GM23338 (cell line): ENCODE measurements around the gene IQCK. TPM values are rescaled to one million over a fixed set of nuclear protein-coding genes. Genes with fewer than 3 reads are reported as not detected.

ENCODE experiments used
- ATAC-seq: fragments of 200-7000 bp; cut with Tn5 transposase; 3 replicates; pipeline ENCODE4 v1.9.1; 2020
- DNase-seq: peaks from one replicate; pipeline ENCODE4 v3.0.0-alpha.2; 2015; ENCODE audit warnings: low spot score
- H2AFZ ChIP-seq: fragments of 200-600 bp; sonication (generic); 2 replicates; pipeline ENCODE4 v1.8.0; 2016; ENCODE audit warnings: antibody characterized with exemption, mild to moderate bottlenecking, moderate library complexity
- H3F3A ChIP-seq: fragments of 200-600 bp; sonication (generic); replicated peaks from 2 replicates; pipeline ENCODE4 v1.8.0; 2017; ENCODE audit warnings: antibody characterized with exemption, mixed run types, low read depth
- H3K27ac ChIP-seq: fragments of 200-600 bp; sonication (generic); 2 replicates; pipeline ENCODE4 v1.6.1; 2016; ENCODE audit warnings: low read depth
- H3K27me3 ChIP-seq: fragments of 200-600 bp; sonication (generic); 2 replicates; pipeline ENCODE4 v1.8.0; 2016; ENCODE audit warnings: mild to moderate bottlenecking, mixed run types, moderate library complexity; ENCODE audit not compliant: insufficient read depth
- H3K36me3 ChIP-seq: fragments of 200-600 bp; sonication (generic); 2 replicates; pipeline ENCODE4 v1.8.0; 2016; ENCODE audit warnings: mild to moderate bottlenecking; ENCODE audit not compliant: insufficient read depth
- H3K4me1 ChIP-seq: fragments of 200-600 bp; sonication (generic); 2 replicates; pipeline ENCODE4 v1.8.0; 2016; ENCODE audit warnings: mild to moderate bottlenecking, moderate library complexity; ENCODE audit not compliant: insufficient read depth
- H3K4me2 ChIP-seq: fragments of 200-600 bp; sonication (generic); 2 replicates; pipeline ENCODE4 v1.7.1; 2017; ENCODE audit warnings: mixed run types
- H3K4me3 ChIP-seq: fragments of 200-600 bp; sonication (generic); 2 replicates; pipeline ENCODE4 v1.6.1; 2016; ENCODE audit warnings: mixed run types
- H3K79me2 ChIP-seq: fragments of 200-600 bp; sonication (generic); replicated peaks from 2 replicates; pipeline ENCODE4 v1.8.0; 2017; ENCODE audit warnings: mild to moderate bottlenecking; ENCODE audit not compliant: insufficient read depth
- H3K9me2 ChIP-seq: fragments of 200-600 bp; sonication (generic); 2 replicates; pipeline ENCODE4 v1.8.0; 2017; ENCODE audit not compliant: insufficient read depth
- H4K20me1 ChIP-seq: fragments of 200-600 bp; sonication (generic); replicated peaks from 2 replicates; pipeline ENCODE4 v1.8.0; 2017; ENCODE audit warnings: mild to moderate bottlenecking; ENCODE audit not compliant: insufficient read depth
- H3K27ac Mint-ChIP-seq: 2 replicates; pipeline ENCODE4 v1.8.0; 2020; ENCODE audit warnings: inconsistent platforms, mild to moderate bottlenecking, moderate library complexity, mixed read lengths
- H3K27me3 Mint-ChIP-seq: 3 replicates; pipeline ENCODE4 v1.8.0; 2022; ENCODE audit warnings: low read depth, mild to moderate bottlenecking, moderate library complexity, mixed read lengths, inconsistent platforms; ENCODE audit not compliant: insufficient read depth, poor library complexity
- H3K36me3 Mint-ChIP-seq: 3 replicates; pipeline ENCODE4 v1.8.0; 2021; ENCODE audit warnings: low read depth, mild to moderate bottlenecking, inconsistent platforms, moderate library complexity, mixed read lengths
- H3K4me1 Mint-ChIP-seq: 3 replicates; pipeline ENCODE4 v1.8.0; 2020; ENCODE audit warnings: mild to moderate bottlenecking, inconsistent platforms, mixed read lengths
- H3K4me3 Mint-ChIP-seq: 3 replicates; pipeline ENCODE4 v1.8.0; 2021; ENCODE audit warnings: moderate library complexity, mild to moderate bottlenecking, inconsistent platforms, mixed read lengths
- H3K9me3 Mint-ChIP-seq: 3 replicates; pipeline ENCODE4 v1.8.0; 2020; ENCODE audit warnings: moderate library complexity, mild to moderate bottlenecking, inconsistent platforms, mixed read lengths
- CREB1 ChIP-seq: fragments of 250-450 bp; sonication (Bioruptor Pico); IDR thresholded peaks from 2 replicates; pipeline ENCODE4 v1.5.0; 2020; ENCODE audit warnings: low read depth, mild to moderate bottlenecking, moderate library complexity
- CTCF ChIP-seq, 2 experiments: fragments of 200-600 bp in 1 of 2; sonication (generic) in 1 of 2; conservative IDR thresholded peaks; 2 replicates each; pipeline versions ENCODE4 v1.5.1 to v1.6.1; 2016 to 2017; ENCODE audit warnings: antibody characterized with exemption in 2 of 2, low read depth in 2 of 2, mild to moderate bottlenecking in 2 of 2, moderate library complexity in 1 of 2
- ETS1 ChIP-seq: IDR thresholded peaks from 2 replicates; pipeline ENCODE4 v1.6.1; 2016; ENCODE audit warnings: antibody characterized with exemption
- EZH2 ChIP-seq: fragments of 200-600 bp; sonication (generic); IDR thresholded peaks from one replicate; pipeline ENCODE4 v1.8.0; 2017; ENCODE audit warnings: antibody characterized with exemption, mild to moderate bottlenecking, low read depth; ENCODE audit not compliant: unreplicated experiment
- EZH2phosphoT487 ChIP-seq: fragments of 200-600 bp; sonication (generic); IDR thresholded peaks from one replicate; pipeline ENCODE4 v1.8.1; 2018; ENCODE audit warnings: antibody characterized with exemption; ENCODE audit not compliant: unreplicated experiment
- JUNB ChIP-seq: IDR thresholded peaks from one replicate; pipeline ENCODE4 v1.6.1; 2016; ENCODE audit warnings: antibody characterized with exemption; ENCODE audit not compliant: unreplicated experiment
- NANOG ChIP-seq: IDR thresholded peaks from 2 replicates; pipeline ENCODE4 v1.6.1; 2016; ENCODE audit warnings: antibody characterized with exemption, borderline replicate concordance
- POLR2AphosphoS5 ChIP-seq: IDR thresholded peaks from 2 replicates; pipeline ENCODE4 v1.6.1; 2016; ENCODE audit warnings: antibody characterized with exemption, low read depth
- STAT1 ChIP-seq: IDR thresholded peaks from one replicate; pipeline ENCODE4 v1.6.1; 2016; ENCODE audit warnings: antibody characterized with exemption; ENCODE audit not compliant: unreplicated experiment
- ZNF114 ChIP-seq: fragments of 250-450 bp; sonication (Bioruptor Pico); IDR thresholded peaks from 2 replicates; pipeline ENCODE4 v1.5.0; 2020; ENCODE audit warnings: mild to moderate bottlenecking, moderate library complexity
- ZNF331 ChIP-seq: fragments of 250-450 bp; sonication (Bioruptor Pico); IDR thresholded peaks from 2 replicates; pipeline ENCODE4 v1.5.0; 2020; ENCODE audit warnings: low read depth, mild to moderate bottlenecking, moderate library complexity
- polyA plus RNA-seq: library from polyadenylated mRNA; unstranded; fragments of >200 nt; fragmentation: Nextera tagmentation; extraction: Ambion mirVana; gene quantifications from 2 replicates; pipeline ENCODE4 v1.2.1, GENCODE V29; 2016
- total RNA-seq: library from RNA; depleted of rRNA; stranded (reverse); fragments of >200 nt; shearing (Covaris generic); gene quantifications from 2 replicates; pipeline ENCODE4 v1.2.3, GENCODE V29; 2014
- TF ChIP-seq, protein P1 (sequence below): IDR thresholded peaks from one replicate; pipeline ENCODE4 v1.6.1; 2018; ENCODE audit warnings: antibody characterized with exemption; ENCODE audit not compliant: unreplicated experiment
- TF ChIP-seq, protein P2 (sequence below): fragments of 250-450 bp; sonication (Bioruptor Pico); IDR thresholded peaks from 2 replicates; pipeline ENCODE4 v1.5.0; 2020; ENCODE audit warnings: mild to moderate bottlenecking, moderate library complexity

IQCK gene
- total and polyA plus RNA-seq, 2 experiments from 2014 or later, result 7.6 to 10.0 TPM

- H4K20me1 ChIP-seq, result no peaks in the 10 kb centered on the region
- no peak overlapping the region for H3K4me2 ChIP-seq
- H3K27me3 ChIP-seq, result no peaks in the 10 kb centered on the region
- H3K4me3 ChIP-seq, result no peak overlapping the region
- no peaks in the 10 kb centered on the region for H3K36me3 ChIP-seq
- H3F3A ChIP-seq, result 0 out of 2 replicates have a peak, but pooled peaks cover 3% of the 10 kb centered on the region
- Mint-ChIP-seq H3K4me3 (no peak overlapping the region), H3K9me3 (no peaks in the 10 kb centered on the region), H3K4me1 (peaks cover 8% of the 10 kb centered on the region), H3K27me3 (peaks cover 1% of the 10 kb centered on the region), H3K36me3 (no peaks in the 10 kb centered on the region), H3K27ac (no peak overlapping the region)
- no peak for DNase-seq
- no peaks in the 10 kb centered on the region for H3K4me1 ChIP-seq
- H3K9me2 ChIP-seq, result peaks cover 11% of the 10 kb centered on the region; the same call in 1 of the 2 replicates
- TF ChIP-seq, protein P1, sequence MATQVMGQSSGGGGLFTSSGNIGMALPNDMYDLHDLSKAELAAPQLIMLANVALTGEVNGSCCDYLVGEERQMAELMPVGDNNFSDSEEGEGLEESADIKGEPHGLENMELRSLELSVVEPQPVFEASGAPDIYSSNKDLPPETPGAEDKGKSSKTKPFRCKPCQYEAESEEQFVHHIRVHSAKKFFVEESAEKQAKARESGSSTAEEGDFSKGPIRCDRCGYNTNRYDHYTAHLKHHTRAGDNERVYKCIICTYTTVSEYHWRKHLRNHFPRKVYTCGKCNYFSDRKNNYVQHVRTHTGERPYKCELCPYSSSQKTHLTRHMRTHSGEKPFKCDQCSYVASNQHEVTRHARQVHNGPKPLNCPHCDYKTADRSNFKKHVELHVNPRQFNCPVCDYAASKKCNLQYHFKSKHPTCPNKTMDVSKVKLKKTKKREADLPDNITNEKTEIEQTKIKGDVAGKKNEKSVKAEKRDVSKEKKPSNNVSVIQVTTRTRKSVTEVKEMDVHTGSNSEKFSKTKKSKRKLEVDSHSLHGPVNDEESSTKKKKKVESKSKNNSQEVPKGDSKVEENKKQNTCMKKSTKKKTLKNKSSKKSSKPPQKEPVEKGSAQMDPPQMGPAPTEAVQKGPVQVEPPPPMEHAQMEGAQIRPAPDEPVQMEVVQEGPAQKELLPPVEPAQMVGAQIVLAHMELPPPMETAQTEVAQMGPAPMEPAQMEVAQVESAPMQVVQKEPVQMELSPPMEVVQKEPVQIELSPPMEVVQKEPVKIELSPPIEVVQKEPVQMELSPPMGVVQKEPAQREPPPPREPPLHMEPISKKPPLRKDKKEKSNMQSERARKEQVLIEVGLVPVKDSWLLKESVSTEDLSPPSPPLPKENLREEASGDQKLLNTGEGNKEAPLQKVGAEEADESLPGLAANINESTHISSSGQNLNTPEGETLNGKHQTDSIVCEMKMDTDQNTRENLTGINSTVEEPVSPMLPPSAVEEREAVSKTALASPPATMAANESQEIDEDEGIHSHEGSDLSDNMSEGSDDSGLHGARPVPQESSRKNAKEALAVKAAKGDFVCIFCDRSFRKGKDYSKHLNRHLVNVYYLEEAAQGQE, result no peak
- TF ChIP-seq JUNB (no peak), EZH2 (no peak), NANOG (no peak), CREB1 (CRISPR knock-in tag) (no peak), ZNF331 (no peak), ETS1 (no peak), ZNF114 (CRISPR knock-in tag) (no peak), POLR2AphosphoS5 (no peak), EZH2phosphoT487 (no peak), STAT1 (no peak), CTCF (conservative IDR thresholded peaks at IDR 0.05; ENCODE audit: low read depth in 2 of 2) (no peak)
- TF ChIP-seq, protein P2, sequence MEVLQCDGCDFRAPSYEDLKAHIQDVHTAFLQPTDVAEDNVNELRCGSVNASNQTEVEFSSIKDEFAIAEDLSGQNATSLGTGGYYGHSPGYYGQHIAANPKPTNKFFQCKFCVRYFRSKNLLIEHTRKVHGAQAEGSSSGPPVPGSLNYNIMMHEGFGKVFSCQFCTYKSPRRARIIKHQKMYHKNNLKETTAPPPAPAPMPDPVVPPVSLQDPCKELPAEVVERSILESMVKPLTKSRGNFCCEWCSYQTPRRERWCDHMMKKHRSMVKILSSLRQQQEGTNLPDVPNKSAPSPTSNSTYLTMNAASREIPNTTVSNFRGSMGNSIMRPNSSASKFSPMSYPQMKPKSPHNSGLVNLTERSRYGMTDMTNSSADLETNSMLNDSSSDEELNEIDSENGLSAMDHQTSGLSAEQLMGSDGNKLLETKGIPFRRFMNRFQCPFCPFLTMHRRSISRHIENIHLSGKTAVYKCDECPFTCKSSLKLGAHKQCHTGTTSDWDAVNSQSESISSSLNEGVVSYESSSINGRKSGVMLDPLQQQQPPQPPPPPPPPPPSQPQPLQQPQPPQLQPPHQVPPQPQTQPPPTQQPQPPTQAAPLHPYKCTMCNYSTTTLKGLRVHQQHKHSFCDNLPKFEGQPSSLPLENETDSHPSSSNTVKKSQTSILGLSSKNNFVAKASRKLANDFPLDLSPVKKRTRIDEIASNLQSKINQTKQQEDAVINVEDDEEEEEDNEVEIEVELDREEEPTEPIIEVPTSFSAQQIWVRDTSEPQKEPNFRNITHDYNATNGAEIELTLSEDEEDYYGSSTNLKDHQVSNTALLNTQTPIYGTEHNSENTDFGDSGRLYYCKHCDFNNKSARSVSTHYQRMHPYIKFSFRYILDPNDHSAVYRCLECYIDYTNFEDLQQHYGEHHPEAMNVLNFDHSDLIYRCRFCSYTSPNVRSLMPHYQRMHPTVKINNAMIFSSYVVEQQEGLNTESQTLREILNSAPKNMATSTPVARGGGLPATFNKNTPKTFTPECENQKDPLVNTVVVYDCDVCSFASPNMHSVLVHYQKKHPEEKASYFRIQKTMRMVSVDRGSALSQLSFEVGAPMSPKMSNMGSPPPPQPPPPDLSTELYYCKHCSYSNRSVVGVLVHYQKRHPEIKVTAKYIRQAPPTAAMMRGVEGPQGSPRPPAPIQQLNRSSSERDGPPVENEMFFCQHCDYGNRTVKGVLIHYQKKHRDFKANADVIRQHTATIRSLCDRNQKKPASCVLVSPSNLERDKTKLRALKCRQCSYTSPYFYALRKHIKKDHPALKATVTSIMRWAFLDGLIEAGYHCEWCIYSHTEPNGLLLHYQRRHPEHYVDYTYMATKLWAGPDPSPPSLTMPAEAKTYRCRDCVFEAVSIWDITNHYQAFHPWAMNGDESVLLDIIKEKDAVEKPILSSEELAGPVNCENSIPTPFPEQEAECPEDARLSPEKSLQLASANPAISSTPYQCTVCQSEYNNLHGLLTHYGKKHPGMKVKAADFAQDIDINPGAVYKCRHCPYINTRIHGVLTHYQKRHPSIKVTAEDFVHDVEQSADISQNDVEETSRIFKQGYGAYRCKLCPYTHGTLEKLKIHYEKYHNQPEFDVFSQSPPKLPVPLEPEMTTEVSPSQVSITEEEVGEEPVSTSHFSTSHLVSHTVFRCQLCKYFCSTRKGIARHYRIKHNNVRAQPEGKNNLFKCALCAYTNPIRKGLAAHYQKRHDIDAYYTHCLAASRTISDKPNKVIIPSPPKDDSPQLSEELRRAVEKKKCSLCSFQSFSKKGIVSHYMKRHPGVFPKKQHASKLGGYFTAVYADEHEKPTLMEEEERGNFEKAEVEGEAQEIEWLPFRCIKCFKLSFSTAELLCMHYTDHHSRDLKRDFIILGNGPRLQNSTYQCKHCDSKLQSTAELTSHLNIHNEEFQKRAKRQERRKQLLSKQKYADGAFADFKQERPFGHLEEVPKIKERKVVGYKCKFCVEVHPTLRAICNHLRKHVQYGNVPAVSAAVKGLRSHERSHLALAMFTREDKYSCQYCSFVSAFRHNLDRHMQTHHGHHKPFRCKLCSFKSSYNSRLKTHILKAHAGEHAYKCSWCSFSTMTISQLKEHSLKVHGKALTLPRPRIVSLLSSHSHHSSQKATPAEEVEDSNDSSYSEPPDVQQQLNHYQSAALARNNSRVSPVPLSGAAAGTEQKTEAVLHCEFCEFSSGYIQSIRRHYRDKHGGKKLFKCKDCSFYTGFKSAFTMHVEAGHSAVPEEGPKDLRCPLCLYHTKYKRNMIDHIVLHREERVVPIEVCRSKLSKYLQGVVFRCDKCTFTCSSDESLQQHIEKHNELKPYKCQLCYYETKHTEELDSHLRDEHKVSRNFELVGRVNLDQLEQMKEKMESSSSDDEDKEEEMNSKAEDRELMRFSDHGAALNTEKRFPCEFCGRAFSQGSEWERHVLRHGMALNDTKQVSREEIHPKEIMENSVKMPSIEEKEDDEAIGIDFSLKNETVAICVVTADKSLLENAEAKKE (CRISPR knock-in tag), result no peak
- H3K27ac ChIP-seq, result no peak overlapping the region
- H3K79me2 ChIP-seq, result no peaks in the 10 kb centered on the region
- ATAC-seq, result no peak
- H2AFZ ChIP-seq, result no peak overlapping the region
Measured at GRCh38 chr16:19776565-19776964, 58.5 kb downstream of the IQCK start.
